Heart left ventricle (tissue), 16 donors: ENCODE data around the gene LKAAEAR1. TPM values are rescaled to one million over a fixed set of nuclear protein-coding genes. Genes with fewer than 3 reads are reported as not detected.

Source experiments
- ATAC-seq, 4 donors: fragments of 200-7000 bp; cut with Tn5 transposase; one replicate each; pipeline ENCODE4 v1.9.1; 2020 to 2022; ENCODE audit warnings: moderate library complexity in 4 of 4, mild to moderate bottlenecking in 3 of 4, moderate number of reproducible peaks in 1 of 4
- DNase-seq, 5 donors: peaks; one replicate each; pipeline ENCODE4 v3.0.0-alpha.2; 2020
- H3K27ac ChIP-seq, 12 donors: fragments of 200-600 bp; sonication (generic) in 4 of 12; one replicate each; pipeline versions ENCODE4 v1.5.0 to v1.8.0; 2016 to 2022; ENCODE audit warnings: mild to moderate bottlenecking in 2 of 12
- H3K27me3 ChIP-seq, 9 donors: fragments of 200-600 bp; sonication (generic) in 2 of 9; one replicate each; pipeline versions ENCODE4 v1.5.1 to v1.8.0; 2016 to 2022; ENCODE audit warnings: mild to moderate bottlenecking in 3 of 9
- H3K36me3 ChIP-seq, 9 donors: fragments of 200-600 bp; sonication (generic) in 2 of 9; one replicate each; pipeline versions ENCODE4 v1.5.0 to v1.8.0; 2018 to 2022; ENCODE audit warnings: mild to moderate bottlenecking in 2 of 9
- H3K4me1 ChIP-seq, 12 donors: fragments of 200-600 bp; sonication (generic) in 4 of 12; one replicate each; pipeline versions ENCODE4 v1.5.0 to v1.8.0; 2016 to 2022; ENCODE audit warnings: mild to moderate bottlenecking in 3 of 12
- H3K4me3 ChIP-seq, 12 donors: fragments of 200-600 bp; sonication (generic) in 4 of 12; one replicate each; pipeline versions ENCODE4 v1.5.0 to v1.8.0; 2017 to 2022; ENCODE audit warnings: mild to moderate bottlenecking in 9 of 12, moderate library complexity in 4 of 12
- H3K9me3 ChIP-seq, 12 donors: fragments of 200-600 bp; sonication (generic) in 4 of 12; one replicate each; pipeline versions ENCODE4 v1.5.0 to v1.8.0; 2016 to 2022; ENCODE audit warnings: mild to moderate bottlenecking in 1 of 12
- POLR2A ChIP-seq, 2 donors: fragments of 450-650 bp; IDR thresholded peaks; one replicate each; pipeline ENCODE4 v1.6.1; 2017; ENCODE audit warnings: antibody characterized with exemption in 2 of 2, mild to moderate bottlenecking in 2 of 2, moderate library complexity in 2 of 2
- WGBS, 4 donors: extraction: QIAGEN DNeasy Blood & Tissue Kit in 2 of 4; methylation state at CpG; one replicate each; pipeline versions ENCODE4 v1.1.5 to v1.1.7; 2013 to 2018; 5-methylcytosine and 5-hydroxymethylcytosine counted together
- intact Hi-C, 10 donors: fragments of 100-400 bp; cut with DNase I; formaldehyde crosslinking; loops; one replicate each; pipeline versions ENCODE4 v1.11.1 to v1.14.2; 2022
- polyA plus RNA-seq, 2 donors: library from polyadenylated mRNA; stranded (reverse); fragments of 200-250 nt; gene quantifications; one replicate each; pipeline ENCODE4 v1.2.3, GENCODE V29; 2013
- total RNA-seq, 9 donors: library from RNA; depleted of rRNA in 2 of 9; stranded (reverse); fragments of >200 nt in 2 of 9; fragmentation: NEBNext Ultra II Directional in 3 of 9; extraction: Animal tissue kit (Norgen Biotek cat#: 25700) in 3 of 9; gene quantifications; one replicate each; pipeline versions ENCODE4 v1.1.0 to v1.2.4, GENCODE V29; 2016 to 2023
- TF ChIP-seq, protein P1 (sequence below), 12 donors: fragments of 200-600 bp; sonication (generic) in 4 of 12; IDR thresholded peaks; one replicate each; pipeline versions ENCODE4 v1.5.0 to v1.8.0; 2018 to 2022; ENCODE audit warnings: antibody characterized with exemption in 12 of 12, mild to moderate bottlenecking in 5 of 12
- donor health status: ischemic (EF 13 %, LVEDD 7.1; RV severe dilation, severe dysfunction).
- donor health status: healthy with polysubstance abuse.
- donor health status: DM: no; HTN: yes; CAD: no.
- donor health status: DM: no; HTN: no; CAD: no.
- donor health status: ischemic (EF 25% LVEDD 6.9; RV normal size, moderate dysfunction).
- donor health status: ischemic (EF 25% LVEDD 5.7; RV mildly dilated, moderate dysfunction).
- donor health status: healthy.
- donor health status: DM: yes; HTN: yes; CAD: no.
- donor health status: ischemic (EF 35%, LVEDD 5.7; RV mildly dilated, moderate dysfunction).
- donor health status: nonischemic (EF 11% LVEDD 7.7; RV severe dilation, severe dysfunction).
- donor health status: DM: yes; HTN: yes; CAD: no.
- donor health status: PGD.
- donor health status: ischemic (EF 29% LVEDD 5.4; RV normal size, mild dysfunction).
- donor health status: nonischemic (EF 23%, LVEDD 6.1; RV moderate dilation, normal function).

LKAAEAR1 gene
- total and polyA plus RNA-seq, 11 donors = not detected

DNA sequence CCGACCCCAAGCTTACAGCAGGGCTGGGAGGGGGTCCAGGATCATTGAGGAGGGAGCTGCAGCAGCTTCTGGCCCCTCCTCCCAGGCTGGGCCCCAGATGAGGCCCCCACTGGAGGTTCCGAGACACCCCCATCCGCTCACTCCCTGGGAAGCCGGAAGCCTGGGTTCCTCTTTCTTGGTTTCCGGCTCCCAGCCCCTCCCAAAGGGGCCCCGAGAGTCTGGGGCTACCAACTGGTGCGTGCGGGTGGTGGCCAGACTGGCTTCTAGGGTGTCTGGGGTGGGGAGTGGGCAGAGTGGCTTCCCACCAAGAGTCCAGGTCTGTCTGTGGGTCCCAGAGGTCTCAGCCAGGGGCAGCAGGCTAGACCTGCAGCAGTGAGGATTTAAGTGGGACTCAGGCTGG is 7.1 kb downstream of the LKAAEAR1 start:
- H3K27ac ChIP-seq = peak overlapping the region in 3 of 12 donors; percentile 27 to 95 (median 81)

DNA sequence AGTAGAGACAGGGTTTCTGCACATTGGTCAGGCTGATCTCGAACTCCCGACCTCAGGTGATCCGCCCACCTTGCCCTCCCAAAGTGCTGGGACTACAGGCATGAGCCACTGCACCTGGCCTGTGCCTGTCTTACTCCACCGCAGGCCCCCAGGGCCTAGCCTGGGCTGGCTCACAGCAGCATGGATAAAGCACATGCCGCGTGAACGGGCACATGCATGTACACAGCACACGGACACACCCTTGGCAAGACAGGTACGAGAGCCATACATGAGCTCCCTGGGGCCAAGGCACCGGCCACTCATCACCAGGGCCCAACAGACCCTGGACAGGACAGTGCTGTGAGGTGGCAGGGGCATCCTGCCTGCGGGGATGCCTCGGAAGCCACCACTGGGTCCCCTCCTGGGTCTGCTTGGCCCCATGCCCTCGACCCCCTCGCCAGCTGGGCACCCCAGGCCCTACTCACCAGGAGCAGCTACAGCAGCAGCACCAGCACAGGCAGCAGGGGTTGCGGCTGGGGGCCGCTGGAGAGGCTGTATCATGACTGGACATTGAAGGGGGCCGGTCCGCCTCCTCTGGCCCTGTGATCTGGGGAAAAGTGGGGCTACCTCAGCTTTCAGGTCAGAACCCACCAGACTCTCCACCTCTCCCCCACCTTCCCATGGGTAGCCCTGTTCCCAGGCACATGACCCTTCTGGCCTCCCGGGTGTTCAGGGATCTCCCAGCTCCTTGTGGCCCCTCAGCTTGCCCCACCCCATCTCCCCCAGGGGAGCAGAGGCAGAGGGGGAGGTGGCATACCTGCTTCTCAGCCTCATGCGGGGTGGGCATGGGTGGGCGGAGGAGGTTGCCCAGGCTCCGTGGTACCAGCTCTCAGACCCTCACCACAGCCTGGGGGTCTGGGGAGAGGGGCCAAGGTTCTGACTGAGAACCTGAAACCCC is 7.9 kb downstream of the LKAAEAR1 start:
- WGBS, 4 donors = 94 to 99% (median 94%) methylated on average over 7 to 22 of the region's 22 CpGs
- Histone ChIP-seq H3K36me3 (peaks cover 0 to 43% (median 12%) of the 10 kb centered on the region in 9 donors), H3K27ac (peak overlapping the region in 1 of 12 donors; percentile 95), H3K4me1 (peaks cover 0 to 33% (median 18%) of the 10 kb centered on the region in 12 donors), H3K4me3 (peak overlapping the region in 8 of 12 donors; percentile 15 to 93 (median 80)), H3K9me3 (no peaks in the 10 kb centered on the region), H3K27me3 (no peaks in the 10 kb centered on the region)
- DNase-seq (no peak), ATAC-seq (no peak)
- intact Hi-C loops = no loop called here
- TF ChIP-seq POLR2A (IDR thresholded peaks at IDR 0.05) = no peak
- TF ChIP-seq, protein P1, sequence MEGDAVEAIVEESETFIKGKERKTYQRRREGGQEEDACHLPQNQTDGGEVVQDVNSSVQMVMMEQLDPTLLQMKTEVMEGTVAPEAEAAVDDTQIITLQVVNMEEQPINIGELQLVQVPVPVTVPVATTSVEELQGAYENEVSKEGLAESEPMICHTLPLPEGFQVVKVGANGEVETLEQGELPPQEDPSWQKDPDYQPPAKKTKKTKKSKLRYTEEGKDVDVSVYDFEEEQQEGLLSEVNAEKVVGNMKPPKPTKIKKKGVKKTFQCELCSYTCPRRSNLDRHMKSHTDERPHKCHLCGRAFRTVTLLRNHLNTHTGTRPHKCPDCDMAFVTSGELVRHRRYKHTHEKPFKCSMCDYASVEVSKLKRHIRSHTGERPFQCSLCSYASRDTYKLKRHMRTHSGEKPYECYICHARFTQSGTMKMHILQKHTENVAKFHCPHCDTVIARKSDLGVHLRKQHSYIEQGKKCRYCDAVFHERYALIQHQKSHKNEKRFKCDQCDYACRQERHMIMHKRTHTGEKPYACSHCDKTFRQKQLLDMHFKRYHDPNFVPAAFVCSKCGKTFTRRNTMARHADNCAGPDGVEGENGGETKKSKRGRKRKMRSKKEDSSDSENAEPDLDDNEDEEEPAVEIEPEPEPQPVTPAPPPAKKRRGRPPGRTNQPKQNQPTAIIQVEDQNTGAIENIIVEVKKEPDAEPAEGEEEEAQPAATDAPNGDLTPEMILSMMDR (IDR thresholded peaks at IDR 0.05) = no peak

More for the DNA sequence above, 7.1 kb downstream of the LKAAEAR1 start:
- intact Hi-C loops = no loop called here
- no peak for TF ChIP-seq POLR2A (IDR thresholded peaks at IDR 0.05)
- TF ChIP-seq, protein P1 (IDR thresholded peaks at IDR 0.05) = no peak
- no peaks in the 10 kb centered on the region for H3K27me3 ChIP-seq
- H3K4me1 ChIP-seq = peaks cover 0 to 40% (median 19%) of the 10 kb centered on the region in 12 donors
- WGBS, 4 donors = 86 to 90% (median 88%) methylated on average over 3 to 8 of the region's 8 CpGs
- peaks cover 0 to 39% (median 12%) of the 10 kb centered on the region in 9 donors for H3K36me3 ChIP-seq
- ATAC-seq (no peak), DNase-seq (peak in 1 of 5 donors; percentile 60)
- peak overlapping the region in 10 of 12 donors; percentile 9 to 93 (median 82) for H3K4me3 ChIP-seq
- H3K9me3 ChIP-seq = no peaks in the 10 kb centered on the region

DNA sequence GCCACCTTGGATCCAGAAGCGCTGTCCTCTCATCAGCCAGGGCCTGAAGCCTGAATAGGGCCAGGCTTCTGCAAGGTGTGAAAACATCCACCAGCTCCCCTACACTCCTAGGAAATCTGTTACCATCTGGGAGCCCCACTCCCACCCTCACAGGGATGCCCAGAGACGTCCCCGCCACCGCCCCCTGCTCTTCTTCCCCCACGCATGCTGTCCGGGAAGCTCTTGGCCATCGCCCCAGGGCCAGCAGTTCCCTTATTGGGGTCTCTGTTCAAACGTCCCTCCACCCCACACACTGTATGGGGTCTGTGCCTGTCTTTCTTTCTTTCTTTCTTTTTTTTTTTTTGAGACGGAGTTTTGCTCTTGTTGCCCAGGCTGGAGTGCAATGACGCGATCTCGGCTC is 8.6 kb downstream of the LKAAEAR1 start:
- intact Hi-C loops = no loop called here
- H3K9me3 ChIP-seq = no peaks in the 10 kb centered on the region
- H3K36me3 ChIP-seq = peaks cover 0 to 43% (median 15%) of the 10 kb centered on the region in 9 donors
- WGBS, 4 donors = 92 to 95% (median 94%) methylated on average over 12 of the region's 12 CpGs
- H3K27me3 ChIP-seq = no peaks in the 10 kb centered on the region
- DNase-seq (no peak), ATAC-seq (no peak)
- peaks cover 0 to 29% (median 18%) of the 10 kb centered on the region in 12 donors for H3K4me1 ChIP-seq
- H3K27ac ChIP-seq = no peak overlapping the region
- H3K4me3 ChIP-seq = no peak overlapping the region
- TF ChIP-seq, protein P1 (IDR thresholded peaks at IDR 0.05) = no peak
- TF ChIP-seq POLR2A (IDR thresholded peaks at IDR 0.05) = no peak

DNA sequence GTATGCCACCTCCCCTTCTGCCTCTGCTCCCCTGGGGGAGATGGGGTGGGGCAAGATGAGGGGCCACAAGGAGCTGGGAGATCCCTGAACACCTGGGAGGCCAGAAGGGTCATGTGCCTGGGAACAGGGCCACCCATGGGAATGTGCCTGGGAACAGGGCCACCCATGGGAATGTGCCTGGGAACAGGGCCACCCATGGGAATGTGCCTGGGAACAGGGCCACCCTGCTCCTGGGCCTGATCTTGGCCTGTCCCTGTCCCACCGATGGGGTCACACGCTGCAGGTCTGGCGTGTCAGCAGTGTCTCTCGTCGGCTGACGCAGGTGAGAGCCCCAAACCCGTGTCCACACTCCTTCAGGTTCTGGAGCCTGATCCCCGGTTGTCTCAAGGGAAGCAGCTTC is 9.2 kb downstream of the LKAAEAR1 start:
- ATAC-seq = no peak
- DNase-seq = no peak

More for the DNA sequence above, 9.2 kb downstream of the LKAAEAR1 start:
- intact Hi-C loops = no loop called here
- no peaks in the 10 kb centered on the region for H3K27me3 ChIP-seq
- no peak overlapping the region for H3K4me3 ChIP-seq
- H3K4me1 ChIP-seq = peaks cover 0 to 28% (median 17%) of the 10 kb centered on the region in 12 donors
- H3K27ac ChIP-seq = no peak overlapping the region
- TF ChIP-seq POLR2A (IDR thresholded peaks at IDR 0.05) = no peak
- TF ChIP-seq, protein P1 (IDR thresholded peaks at IDR 0.05) = no peak
- H3K9me3 ChIP-seq = no peaks in the 10 kb centered on the region
- 76 to 100% (median 88%) methylated on average over 1 to 8 of the region's 8 CpGs for WGBS, 4 donors
- H3K36me3 ChIP-seq = peaks cover 0 to 43% (median 20%) of the 10 kb centered on the region in 9 donors
